Heart left ventricle (tissue), 16 donors: ENCODE data around the gene IL34. TPM values are rescaled to one million over a fixed set of nuclear protein-coding genes. Genes with fewer than 3 reads are reported as not detected.
A peak's percentile ranks its signal among the peaks of the same experiment; 100 is the strongest.

Experiments used
- ATAC-seq, 4 donors: fragments of 200-7000 bp; cut with Tn5 transposase; one replicate each; pipeline ENCODE4 v1.9.1; 2020 to 2022; ENCODE audit warnings: moderate library complexity in 4 of 4, mild to moderate bottlenecking in 3 of 4, moderate number of reproducible peaks in 1 of 4
- DNase-seq, 5 donors: peaks; one replicate each; pipeline ENCODE4 v3.0.0-alpha.2; 2020
- H3K27ac ChIP-seq, 12 donors: fragments of 200-600 bp; sonication (generic) in 4 of 12; one replicate each; pipeline versions ENCODE4 v1.5.0 to v1.8.0; 2016 to 2022; ENCODE audit warnings: mild to moderate bottlenecking in 2 of 12
- H3K27me3 ChIP-seq, 9 donors: fragments of 200-600 bp; sonication (generic) in 2 of 9; one replicate each; pipeline versions ENCODE4 v1.5.1 to v1.8.0; 2016 to 2022; ENCODE audit warnings: mild to moderate bottlenecking in 3 of 9
- H3K36me3 ChIP-seq, 9 donors: fragments of 200-600 bp; sonication (generic) in 2 of 9; one replicate each; pipeline versions ENCODE4 v1.5.0 to v1.8.0; 2018 to 2022; ENCODE audit warnings: mild to moderate bottlenecking in 2 of 9
- H3K4me1 ChIP-seq, 12 donors: fragments of 200-600 bp; sonication (generic) in 4 of 12; one replicate each; pipeline versions ENCODE4 v1.5.0 to v1.8.0; 2016 to 2022; ENCODE audit warnings: mild to moderate bottlenecking in 3 of 12
- H3K4me3 ChIP-seq, 12 donors: fragments of 200-600 bp; sonication (generic) in 4 of 12; one replicate each; pipeline versions ENCODE4 v1.5.0 to v1.8.0; 2017 to 2022; ENCODE audit warnings: mild to moderate bottlenecking in 9 of 12, moderate library complexity in 4 of 12
- H3K9me3 ChIP-seq, 12 donors: fragments of 200-600 bp; sonication (generic) in 4 of 12; one replicate each; pipeline versions ENCODE4 v1.5.0 to v1.8.0; 2016 to 2022; ENCODE audit warnings: mild to moderate bottlenecking in 1 of 12
- CTCF ChIP-seq, 12 donors: fragments of 200-600 bp; sonication (generic) in 4 of 12; IDR thresholded peaks; one replicate each; pipeline versions ENCODE4 v1.5.0 to v1.8.0; 2018 to 2022; ENCODE audit warnings: antibody characterized with exemption in 12 of 12, mild to moderate bottlenecking in 5 of 12
- POLR2A ChIP-seq, 2 donors: fragments of 450-650 bp; IDR thresholded peaks; one replicate each; pipeline ENCODE4 v1.6.1; 2017; ENCODE audit warnings: antibody characterized with exemption in 2 of 2, mild to moderate bottlenecking in 2 of 2, moderate library complexity in 2 of 2
- WGBS, 4 donors: extraction: QIAGEN DNeasy Blood & Tissue Kit in 2 of 4; methylation state at CpG; one replicate each; pipeline versions ENCODE4 v1.1.5 to v1.1.7; 2013 to 2018; 5-methylcytosine and 5-hydroxymethylcytosine counted together
- intact Hi-C, 10 donors: fragments of 100-400 bp; cut with DNase I; formaldehyde crosslinking; loops; one replicate each; pipeline versions ENCODE4 v1.11.1 to v1.14.2; 2022
- long read RNA-seq, 3 donors: library from polyadenylated mRNA; unstranded; transcript quantifications; one replicate each; pipeline ENCODE4 v2.0.0, GENCODE V29; 2020 to 2021
- polyA plus RNA-seq, 2 donors: library from polyadenylated mRNA; stranded (reverse); fragments of 200-250 nt; gene quantifications; one replicate each; pipeline ENCODE4 v1.2.3, GENCODE V29; 2013
- total RNA-seq, 9 donors: library from RNA; depleted of rRNA in 2 of 9; stranded (reverse); fragments of >200 nt in 2 of 9; fragmentation: NEBNext Ultra II Directional in 3 of 9; extraction: Animal tissue kit (Norgen Biotek cat#: 25700) in 3 of 9; gene quantifications; one replicate each; pipeline versions ENCODE4 v1.1.0 to v1.2.4, GENCODE V29; 2016 to 2023
- donor health status: ischemic (EF 13 %, LVEDD 7.1; RV severe dilation, severe dysfunction).
- donor health status: healthy with polysubstance abuse.
- donor health status: DM: no; HTN: yes; CAD: no.
- donor health status: DM: no; HTN: no; CAD: no.
- donor health status: ischemic (EF 25% LVEDD 6.9; RV normal size, moderate dysfunction).
- donor health status: ischemic (EF 25% LVEDD 5.7; RV mildly dilated, moderate dysfunction).
- donor health status: healthy.
- donor health status: DM: yes; HTN: yes; CAD: no.
- donor health status: ischemic (EF 35%, LVEDD 5.7; RV mildly dilated, moderate dysfunction).
- donor health status: nonischemic (EF 11% LVEDD 7.7; RV severe dilation, severe dysfunction).
- donor health status: DM: yes; HTN: yes; CAD: no.
- donor health status: PGD.
- donor health status: ischemic (EF 29% LVEDD 5.4; RV normal size, mild dysfunction).
- donor health status: nonischemic (EF 23%, LVEDD 6.1; RV moderate dilation, normal function).

Gene IL34
- total RNA-seq (1 to 10 TPM in 8 of 9 donors, under 1 TPM in 1; 0.49 to 6.5 (median 2.7) TPM), polyA plus RNA-seq (1 to 10 TPM in 1 of 2 donors, under 1 TPM in 1; 0.82 to 2.3 TPM)
- long read RNA-seq, donor 1, partial matches to known transcripts = 0 of 1 reads
- long read RNA-seq, donor 1, other reads (novel, unspliced or antisense) = 0 of 1 reads
- long read RNA-seq, donor 2, partial matches to known transcripts = 0 of 3 reads
- long read RNA-seq, donor 2, other reads (novel, unspliced or antisense) = 2 of 3 reads
- long read RNA-seq, donor 3, partial matches to known transcripts = 0 of 1 reads
- long read RNA-seq, donor 3, other reads (novel, unspliced or antisense) = 1 of 1 reads

- intact Hi-C loops = loop anchor here in 3 of 10 donors (5.0 to 10.0 kb wide), 2 partner anchors 72 to 74 kb away; no protein-coding TSS in a partner anchor
These were observed at the start of gene IL34 for GRCh38 chr16:70646260-70647241. IL34 (plus strand) TSS chr16:70646559; CDS start chr16:70646948, 389 bp downstream.

GRCh38 chr16:70597135-70597835 lies 49.1 kb upstream of the IL34 start:
- no peaks in the 10 kb centered on the region for H3K27me3 ChIP-seq
- no peak for ATAC-seq
- peaks cover 0 to 15% (median 7%) of the 10 kb centered on the region in 12 donors for H3K4me1 ChIP-seq
- DNase-seq = no peak
- no peak overlapping the region for H3K27ac ChIP-seq
- TF ChIP-seq POLR2A (IDR thresholded peaks at IDR 0.05) (no peak), CTCF (IDR thresholded peaks at IDR 0.05) (no peak)
- intact Hi-C loops = no loop called here
- no peaks in the 10 kb centered on the region for H3K36me3 ChIP-seq
- WGBS, 4 donors = 92 to 97% (median 96%) methylated on average over 4 of the region's 4 CpGs
- H3K9me3 ChIP-seq = peaks cover 0 to 5% (median 0%) of the 10 kb centered on the region in 12 donors
- H3K4me3 ChIP-seq = no peak overlapping the region

More at GRCh38 chr16:70646260-70647241, at the start of gene IL34:
- H3K27ac ChIP-seq = peak within 1 kb of the TSS in 5 of 12 donors; percentile 33 to 66 (median 58)
- TF ChIP-seq CTCF (IDR thresholded peaks at IDR 0.05) = no peak
- no peaks in the 10 kb centered on the region for H3K36me3 ChIP-seq
- ATAC-seq = peak in 3 of 4 donors; percentile 38 to 70 (median 62)
- WGBS, 4 donors = 72 to 82% (median 79%) methylated on average over 31 to 39 of the region's 39 CpGs
- H3K9me3 ChIP-seq = no peaks in the 10 kb centered on the region
- DNase-seq = peak in 1 of 5 donors; percentile 45
- peaks cover 0 to 15% (median 2%) of the 10 kb centered on the region in 12 donors for H3K4me1 ChIP-seq
- peak within 1 kb of the TSS in 7 of 12 donors; percentile 7 to 48 (median 16) for H3K4me3 ChIP-seq
- H3K27me3 ChIP-seq = no peaks in the 10 kb centered on the region

GRCh38 chr16:70598937-70599503 lies 47.3 kb upstream of the IL34 start:
- Histone ChIP-seq H3K4me3 (no peak overlapping the region), H3K27me3 (no peaks in the 10 kb centered on the region), H3K36me3 (no peaks in the 10 kb centered on the region), H3K27ac (no peak overlapping the region), H3K4me1 (peaks cover 0 to 8% (median 0%) of the 10 kb centered on the region in 12 donors), H3K9me3 (peaks cover 0 to 2% (median 0%) of the 10 kb centered on the region in 12 donors)
- peak in 1 of 5 donors; percentile 21 for DNase-seq
- intact Hi-C loops = no loop called here
- no peak for TF ChIP-seq CTCF (IDR thresholded peaks at IDR 0.05)
- no peak for TF ChIP-seq POLR2A (IDR thresholded peaks at IDR 0.05)
- no peak for ATAC-seq
- 75 to 84% (median 77%) methylated on average over 6 of the region's 6 CpGs for WGBS, 4 donors
